Measurements from ENCODE around the gene CALN1.
A peak's percentile ranks its signal among the peaks of the same experiment; 100 is the strongest.
"Not testable (repeated sequence)": the region's sequence is repeated elsewhere in the genome, so short reads cannot be mapped to it uniquely, and the experiment has no call there.

The CALN1 gene

DNA sequence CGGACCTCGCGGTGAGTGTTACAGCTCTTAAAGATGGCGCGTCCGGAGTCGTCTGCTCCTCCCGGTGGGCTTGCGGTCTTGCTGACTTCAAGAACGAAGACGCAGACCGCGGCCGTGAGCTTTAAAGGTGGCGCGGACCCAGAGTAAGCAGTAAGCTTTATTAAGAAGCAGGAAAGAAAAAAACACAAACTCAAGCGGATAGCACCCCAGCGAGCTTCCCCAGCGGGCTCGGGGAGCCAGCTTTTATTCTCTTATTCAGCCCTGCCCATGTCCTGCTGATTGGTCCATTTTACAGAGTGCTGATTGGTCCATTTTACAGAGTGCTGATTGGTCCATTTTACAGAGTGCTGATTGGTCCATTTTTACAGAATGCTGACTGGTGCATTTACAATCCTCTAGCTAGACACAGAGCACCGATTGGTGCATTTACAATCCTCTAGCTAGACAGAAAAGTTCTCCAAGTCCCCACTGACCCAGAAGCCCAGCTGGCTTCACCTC lies at the start of gene CALN1:
Gene CALN1 (minus strand): TSS at position 218 of the 498 bp plus-strand sequence.
- not testable (repeated sequence) for DNase-seq (ENCODE audit: low spot score)

DNA sequence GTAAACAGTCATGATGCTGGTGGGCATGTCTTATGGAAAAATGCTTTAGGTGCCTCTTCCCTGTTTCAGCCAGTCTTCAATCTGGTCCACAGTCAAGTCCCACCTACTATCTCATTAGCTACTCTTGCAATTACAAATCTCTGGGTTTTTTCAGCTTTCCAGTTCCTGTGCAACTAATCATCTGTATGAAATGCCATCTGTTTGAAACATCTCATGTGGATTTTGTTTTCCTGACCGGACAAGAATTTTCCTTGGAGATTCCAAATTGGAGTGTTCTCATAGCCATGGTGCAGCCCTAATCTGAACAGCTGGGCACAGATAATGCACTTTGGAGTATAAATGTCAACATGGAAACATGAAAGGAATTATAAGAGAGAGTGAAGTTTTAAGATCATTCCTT lies 41.3 kb upstream of the CALN1 start:
- DNase-seq (ENCODE audit: low spot score), result peak; percentile 62

DNA sequence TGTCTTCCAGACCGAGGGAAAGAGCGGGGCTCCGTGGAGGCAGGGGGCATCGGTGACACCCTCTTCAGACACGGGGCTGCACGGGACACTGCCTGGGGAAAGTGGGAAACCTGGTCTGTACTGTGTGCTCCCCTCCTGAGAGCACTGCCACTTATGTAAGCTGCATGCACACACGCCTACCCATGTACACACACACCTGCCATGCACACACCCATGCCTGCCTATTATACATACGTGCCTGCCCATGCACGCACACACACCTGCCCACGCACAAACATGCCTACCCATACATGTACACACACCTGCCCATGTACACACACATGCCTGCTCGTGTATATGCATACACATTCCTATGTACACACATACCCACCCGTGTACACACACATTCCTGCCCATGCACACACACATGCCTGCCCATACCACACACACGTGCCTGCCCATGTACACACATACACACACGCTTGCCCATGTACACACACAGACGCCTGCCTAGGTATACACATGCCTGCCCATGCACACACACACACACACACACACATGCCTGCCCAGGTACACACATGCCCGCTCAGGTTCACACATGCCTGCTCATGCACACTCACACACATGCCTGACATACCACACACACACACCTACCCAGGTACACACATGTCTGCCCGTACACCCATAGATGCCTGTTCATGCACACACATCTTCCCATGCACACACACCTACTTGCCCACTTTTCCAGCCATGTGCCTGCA lies 35.5 kb upstream of the CALN1 start:
- DNase-seq (ENCODE audit: low spot score), result no peak

DNA sequence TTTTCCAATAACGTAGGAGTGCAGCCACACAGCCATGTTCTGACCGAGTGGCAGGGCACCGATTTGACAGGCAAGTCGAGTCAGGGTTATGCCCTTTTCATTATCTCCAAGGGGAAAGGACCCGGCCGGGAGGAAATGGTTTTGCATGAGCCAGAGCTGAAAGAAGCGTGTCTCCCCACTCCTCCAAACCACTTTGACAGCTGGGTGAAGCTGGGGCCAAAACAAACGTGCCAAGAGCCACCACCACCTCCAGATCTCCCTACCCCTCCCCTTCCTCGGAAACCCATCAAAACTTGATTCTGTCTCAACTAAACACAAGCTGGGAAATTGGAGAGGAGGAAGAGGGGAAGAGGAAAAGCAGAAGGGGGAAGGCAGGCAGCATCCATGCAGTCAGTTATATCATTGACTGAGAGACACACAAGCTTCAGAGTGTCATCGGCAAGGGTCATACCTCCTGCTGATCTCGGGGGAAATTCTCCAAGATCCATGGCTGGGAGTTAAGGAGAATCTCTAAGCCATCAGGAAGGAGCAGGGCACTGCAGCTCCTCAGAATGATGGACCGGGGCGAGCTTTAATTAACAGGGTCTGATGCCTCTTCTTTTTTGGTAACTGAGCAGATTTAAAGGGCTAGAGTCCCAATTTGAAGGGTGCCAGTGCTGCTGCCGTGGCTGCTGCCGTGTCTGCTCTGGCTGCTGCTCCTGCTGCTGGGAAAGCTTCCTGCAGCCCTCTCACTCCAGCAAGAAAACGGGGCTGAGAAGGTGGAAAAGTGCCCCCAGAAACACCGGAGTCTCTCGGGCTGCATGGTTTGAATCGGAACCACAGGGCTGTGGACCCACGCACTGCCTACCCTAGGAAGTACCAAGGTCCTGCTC lies 34.7 kb upstream of the CALN1 start:
- peak; percentile 79 for DNase-seq (ENCODE audit: low spot score)

DNA sequence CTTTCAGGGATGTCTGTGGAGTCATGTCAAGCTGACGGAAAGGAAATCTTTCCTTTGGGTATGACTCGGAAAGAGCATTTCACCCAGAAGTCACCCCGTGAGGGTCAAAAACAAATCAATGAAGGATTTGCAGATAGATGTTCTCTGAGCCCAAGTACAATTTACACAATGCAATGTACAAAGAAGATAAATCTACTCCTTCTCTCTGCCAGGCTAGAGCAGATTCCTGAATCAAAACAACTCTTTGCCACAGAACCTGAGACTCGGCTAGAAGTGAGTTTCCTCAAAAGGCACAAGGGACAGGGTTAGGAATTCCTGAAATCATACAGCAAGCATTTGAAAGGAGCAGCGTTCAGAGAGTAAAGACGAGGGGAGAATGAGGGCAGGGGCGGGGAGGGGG lies 34.0 kb upstream of the CALN1 start:
- peak; percentile 50 for DNase-seq (ENCODE audit: low spot score)

DNA sequence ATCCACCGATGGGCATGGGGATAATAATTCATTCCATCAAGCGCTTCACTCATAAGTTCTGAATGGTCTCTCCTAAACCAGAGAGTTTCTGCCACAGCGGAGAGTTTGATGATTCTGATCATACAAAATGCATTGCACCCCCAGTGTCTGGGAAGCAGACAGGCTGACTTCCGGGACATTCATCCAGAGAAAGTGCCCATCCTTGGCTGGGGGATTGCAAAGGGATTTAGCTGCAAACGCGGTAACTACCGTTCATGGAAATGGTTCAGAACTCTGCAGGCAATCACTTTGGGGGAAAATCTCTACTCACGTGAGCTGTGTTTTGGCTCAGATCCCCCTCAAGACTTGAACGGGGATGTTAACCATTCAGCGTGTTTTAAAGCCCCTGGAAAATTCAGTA lies 33.4 kb upstream of the CALN1 start:
- DNase-seq (ENCODE audit: low spot score), result peak; percentile 75

DNA sequence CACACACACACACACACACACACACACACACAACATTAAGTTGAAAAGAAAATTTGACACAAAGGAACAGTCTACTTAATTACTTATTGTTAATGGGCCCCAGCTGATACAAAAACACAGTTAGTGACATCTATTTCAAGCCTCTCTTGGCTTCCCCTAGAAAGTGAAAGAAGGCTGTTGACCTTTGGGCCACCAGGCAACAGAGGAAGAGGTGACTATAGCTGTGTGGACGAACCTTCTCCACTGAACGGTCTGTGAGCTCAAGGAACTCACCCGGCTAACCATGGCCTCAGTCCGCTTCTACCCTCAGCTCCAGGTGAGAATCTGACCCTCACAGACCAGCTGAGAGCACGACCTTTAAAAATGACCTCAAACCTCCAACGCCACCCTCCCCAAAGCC lies 32.9 kb upstream of the CALN1 start:
- DNase-seq (ENCODE audit: low spot score), result no peak

DNA sequence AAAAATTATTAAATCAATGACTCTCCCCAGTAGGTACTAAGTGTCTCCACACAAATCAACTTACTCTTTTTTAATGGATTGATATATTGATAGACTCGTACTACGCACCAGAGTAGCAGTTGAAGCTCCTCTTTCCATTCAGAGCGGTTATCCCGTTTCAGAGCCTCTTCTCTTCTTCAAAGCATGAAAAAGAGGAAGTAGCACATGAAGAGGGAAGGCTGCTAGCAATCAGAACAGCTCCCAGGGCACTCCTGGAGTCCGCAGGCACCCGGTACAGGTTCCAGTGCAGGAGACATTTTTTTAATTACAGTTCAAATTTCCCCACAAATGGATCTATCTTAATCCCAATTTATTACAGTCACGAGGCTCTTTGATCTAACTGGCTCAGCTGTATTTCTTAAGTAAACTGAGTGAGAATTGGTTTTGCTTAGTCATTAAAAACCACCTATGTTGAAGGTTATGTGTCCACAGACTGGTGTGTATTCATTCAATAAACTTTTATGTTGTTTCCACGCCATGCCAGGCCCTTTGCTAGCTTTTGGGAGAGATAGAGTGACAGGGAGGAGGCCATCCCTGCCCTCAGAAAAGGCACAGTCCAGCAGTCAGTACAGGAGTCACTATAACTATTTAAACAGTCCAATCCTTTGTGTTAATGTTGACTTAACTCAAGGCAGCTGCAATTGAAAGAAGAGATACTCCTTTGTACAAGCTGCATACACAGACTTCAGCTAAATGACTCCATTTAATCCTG lies 32.1 kb upstream of the CALN1 start:
- DNase-seq (ENCODE audit: low spot score), result peak; percentile 54

DNA sequence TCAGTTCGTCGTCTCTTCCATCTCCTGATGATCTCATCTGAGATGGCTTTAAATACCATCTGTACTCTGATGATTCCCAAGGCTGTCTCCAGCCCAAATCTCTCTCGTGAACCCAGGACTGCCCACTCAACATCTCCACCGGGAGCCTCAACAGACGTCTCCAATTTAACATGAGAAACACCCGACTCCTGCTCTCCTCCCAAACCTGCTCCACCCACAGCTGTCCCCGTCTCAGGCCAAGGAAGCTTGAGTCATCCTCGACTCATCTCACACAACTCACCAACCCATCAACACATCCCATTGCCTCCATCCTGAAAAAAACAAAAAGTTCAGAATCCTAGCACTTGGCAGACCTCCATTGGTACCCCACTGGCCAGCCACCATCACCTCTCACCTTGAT lies 29.7 kb upstream of the CALN1 start:
- peak; percentile 50 for DNase-seq (ENCODE audit: low spot score)

DNA sequence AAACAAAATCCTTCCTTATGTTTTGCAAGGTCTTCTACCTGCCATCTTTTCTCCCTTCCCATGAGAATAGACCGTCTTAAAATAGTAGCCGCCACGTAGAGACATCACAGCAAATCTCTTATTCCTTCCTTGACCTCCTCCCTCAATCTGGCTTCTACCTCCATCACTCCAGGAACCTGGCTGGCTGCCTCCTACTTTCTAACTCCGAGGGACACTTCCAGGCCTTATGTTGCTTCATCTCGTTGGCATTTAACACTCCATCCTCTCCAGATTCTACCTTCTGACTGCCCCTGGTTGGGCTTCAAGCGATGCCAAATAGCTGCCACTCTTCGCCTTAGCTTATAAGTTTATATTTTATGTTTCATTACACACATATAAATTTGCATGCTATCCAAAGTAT lies 26.4 kb upstream of the CALN1 start:
- peak; percentile 98 for DNase-seq (ENCODE audit: low spot score)

DNA sequence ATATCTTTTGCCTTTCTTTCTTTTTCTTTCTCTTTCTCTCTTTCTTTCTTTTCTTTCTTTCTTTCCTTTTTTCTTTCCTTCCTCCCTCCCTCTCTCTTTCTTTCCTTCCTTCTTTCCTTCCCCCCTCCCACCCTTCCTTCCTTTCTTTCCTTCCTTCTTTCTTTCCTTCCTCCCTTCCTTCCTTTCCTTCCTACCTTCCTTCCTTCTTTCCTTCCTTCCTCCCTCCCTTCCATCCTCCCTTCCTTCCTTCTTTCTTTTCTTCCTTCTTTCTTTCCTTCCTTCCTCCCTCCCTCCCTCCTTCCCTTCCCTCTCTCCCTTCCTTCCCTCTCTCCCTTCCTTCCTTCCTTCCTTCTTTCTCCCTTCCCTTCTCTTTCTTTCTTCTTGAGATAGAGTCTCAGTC lies 25.5 kb upstream of the CALN1 start:
- no peak for DNase-seq (ENCODE audit: low spot score)

DNA sequence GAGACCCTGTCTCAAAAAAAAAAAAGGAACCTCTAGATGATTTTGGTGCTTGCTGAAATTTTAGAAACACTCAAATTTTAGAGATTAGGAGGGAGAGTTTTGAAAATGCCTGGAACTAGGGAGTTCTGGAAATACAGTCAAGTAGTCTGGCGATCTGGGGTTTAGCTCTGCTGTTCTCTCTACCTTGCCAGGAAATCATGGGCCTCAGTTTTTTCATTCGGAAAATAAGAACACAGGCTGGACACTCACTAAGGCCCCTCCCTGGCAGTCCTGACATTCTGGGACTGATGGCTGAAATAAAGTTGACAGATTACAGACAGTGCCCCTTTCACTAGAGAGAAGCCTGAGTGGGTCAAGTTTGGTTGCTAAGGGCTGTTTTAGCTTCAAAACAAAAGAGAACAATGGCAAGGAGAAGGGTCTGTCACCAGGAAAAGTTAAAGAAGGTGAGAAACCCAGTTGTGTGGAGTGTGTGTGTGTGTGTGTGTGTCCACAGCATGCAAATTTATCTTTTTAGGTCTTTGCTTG lies 25.0 kb upstream of the CALN1 start:
- DNase-seq (ENCODE audit: low spot score), result peak; percentile 68

DNA sequence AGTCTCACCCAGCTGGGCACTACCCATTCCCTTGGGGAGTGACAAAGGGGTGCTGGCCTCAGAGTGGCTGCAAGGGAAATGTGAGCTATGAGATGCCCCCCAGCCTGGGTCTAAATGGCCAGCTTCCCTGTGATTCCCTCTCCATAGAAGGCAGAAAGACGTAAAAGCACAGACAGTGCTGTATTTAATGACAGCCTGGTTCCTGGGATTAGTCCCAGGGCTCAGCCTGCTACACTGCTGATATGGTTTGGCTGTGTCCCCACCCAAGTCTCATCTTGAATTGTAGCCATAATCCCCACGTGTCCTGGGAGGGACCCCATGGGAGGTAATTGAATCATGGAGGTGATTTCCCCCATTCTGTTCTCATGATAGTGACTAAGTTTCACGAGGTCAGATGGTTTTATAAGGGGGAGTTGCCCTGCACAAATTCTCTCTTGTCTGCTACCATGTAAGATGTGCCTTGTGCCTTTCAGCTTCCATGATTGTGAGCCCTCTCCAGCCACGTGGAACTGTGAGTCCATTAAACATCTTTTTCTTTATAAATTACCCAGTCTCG lies 23.9 kb upstream of the CALN1 start:
- peak; percentile 79 for DNase-seq (ENCODE audit: low spot score)

DNA sequence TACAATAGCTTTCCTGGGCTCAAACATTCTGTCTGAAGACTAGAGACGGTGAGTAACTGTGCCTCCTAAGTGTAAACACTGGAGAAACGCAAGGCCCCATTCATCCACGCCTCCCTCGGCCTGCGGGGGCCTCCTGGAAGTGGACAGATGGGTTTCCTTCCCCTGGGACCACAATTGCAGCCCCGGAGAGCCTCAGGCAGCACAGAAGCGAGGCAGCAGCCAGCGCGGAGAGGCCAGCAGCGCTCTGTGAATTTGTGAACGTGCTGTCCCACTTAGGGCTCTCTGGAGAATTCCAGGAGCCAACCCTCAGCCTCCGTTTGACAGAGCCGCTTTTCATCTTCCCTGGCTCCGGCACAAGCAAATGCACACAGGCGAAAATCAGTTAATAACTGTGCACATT lies 23.2 kb upstream of the CALN1 start:
- DNase-seq (ENCODE audit: low spot score), result peak; percentile 90

DNA sequence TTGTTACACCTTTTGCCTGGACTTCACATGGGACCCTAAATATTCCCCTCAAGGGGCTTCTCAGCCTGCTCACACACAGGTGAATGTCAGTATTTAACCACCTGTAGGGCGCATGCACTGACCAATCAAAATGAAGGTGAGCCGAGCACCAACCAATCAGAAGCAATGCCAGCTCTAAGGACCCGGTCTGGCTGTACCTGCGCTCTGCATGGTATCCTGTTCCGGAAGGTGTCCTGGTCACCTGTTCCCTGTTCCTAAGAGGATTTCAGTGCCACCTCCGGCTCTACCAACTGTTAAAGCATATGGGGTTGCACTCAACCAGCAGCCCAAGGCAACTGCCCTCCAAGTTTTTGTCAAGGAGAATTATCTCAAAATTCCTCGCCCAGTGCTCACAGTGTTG lies 18.4 kb upstream of the CALN1 start:
- peak; percentile 98 for DNase-seq (ENCODE audit: low spot score)

DNA sequence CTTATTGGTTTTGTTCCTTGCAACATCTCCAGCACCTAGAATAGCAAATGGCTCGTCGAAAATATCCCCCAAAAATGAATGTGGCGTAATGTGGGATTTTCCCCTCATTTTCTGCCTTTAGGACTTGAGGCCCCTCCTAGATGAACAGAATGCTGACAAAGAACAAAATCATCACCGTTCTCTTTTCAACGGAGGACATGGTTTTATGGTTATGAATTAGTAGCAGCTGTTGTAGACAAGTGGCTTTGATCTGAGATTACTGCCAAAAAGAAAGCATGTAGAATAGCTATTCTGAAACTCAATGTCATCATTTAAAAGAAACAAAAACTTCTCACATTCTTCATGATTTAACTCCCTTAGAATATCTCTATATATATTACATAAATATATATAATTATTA lies 17.2 kb upstream of the CALN1 start:
- no peak for DNase-seq (ENCODE audit: low spot score)

DNA sequence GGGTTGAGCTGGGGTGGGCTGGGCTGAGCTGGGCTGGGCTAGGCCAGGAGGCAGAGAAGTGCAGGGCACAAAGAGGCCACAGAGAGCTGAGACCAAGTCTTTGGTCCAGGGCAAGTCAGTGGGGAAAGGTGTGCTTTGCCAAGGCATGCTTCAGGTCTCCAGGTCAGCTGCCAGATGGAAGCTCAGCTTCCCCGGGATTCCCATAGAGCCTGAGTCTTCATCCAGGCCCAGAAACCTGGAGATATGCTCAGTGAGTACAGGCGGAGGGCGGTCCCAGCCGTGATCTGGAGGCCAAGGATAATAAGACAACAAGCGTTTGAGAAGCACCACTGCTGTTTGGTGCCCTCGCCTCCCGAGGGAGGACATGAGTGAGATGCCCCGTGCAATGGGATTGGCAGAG lies 4.7 kb upstream of the CALN1 start:
- peak; percentile 96 for DNase-seq (ENCODE audit: low spot score)

DNA sequence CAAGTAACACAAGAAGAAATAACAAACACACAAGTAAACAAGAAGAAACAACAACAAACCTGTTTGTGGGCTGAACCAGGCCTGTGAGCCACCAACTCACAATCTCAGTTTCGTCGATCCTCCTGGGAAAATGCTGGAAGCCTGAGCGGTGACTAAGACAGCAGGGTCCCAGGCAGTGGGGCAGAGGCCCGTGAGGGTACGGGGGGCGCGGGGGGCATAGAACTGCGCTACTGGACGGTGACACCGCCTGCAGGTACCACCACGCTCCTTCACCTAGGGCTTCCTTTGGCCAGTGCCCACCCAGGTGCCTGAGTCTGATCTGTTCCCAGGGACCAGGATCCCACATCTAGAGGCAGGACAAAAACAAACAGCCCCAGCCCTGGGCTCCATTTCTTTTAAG lies 3.4 kb upstream of the CALN1 start:
- no peak for DNase-seq (ENCODE audit: low spot score)

DNA sequence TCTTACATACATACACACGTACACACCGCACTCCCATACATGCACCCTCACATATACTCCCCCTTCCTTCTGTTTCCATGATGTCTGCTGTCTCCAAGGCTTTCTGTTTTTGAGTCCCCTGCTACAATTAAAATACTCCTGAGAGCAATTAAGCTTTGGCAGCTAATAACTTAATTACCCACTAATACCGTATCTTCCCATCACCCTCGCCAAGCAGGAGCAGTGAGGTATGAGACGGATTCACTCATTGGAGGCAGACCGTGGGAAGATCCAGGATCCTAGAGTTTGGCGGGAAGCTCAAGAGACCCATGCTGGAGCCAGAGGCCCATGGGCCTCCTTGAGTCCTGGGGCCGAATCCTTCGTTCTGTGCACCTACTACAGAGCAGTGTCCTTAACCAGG lies 1.7 kb upstream of the CALN1 start:
- DNase-seq (ENCODE audit: low spot score), result no peak

DNA sequence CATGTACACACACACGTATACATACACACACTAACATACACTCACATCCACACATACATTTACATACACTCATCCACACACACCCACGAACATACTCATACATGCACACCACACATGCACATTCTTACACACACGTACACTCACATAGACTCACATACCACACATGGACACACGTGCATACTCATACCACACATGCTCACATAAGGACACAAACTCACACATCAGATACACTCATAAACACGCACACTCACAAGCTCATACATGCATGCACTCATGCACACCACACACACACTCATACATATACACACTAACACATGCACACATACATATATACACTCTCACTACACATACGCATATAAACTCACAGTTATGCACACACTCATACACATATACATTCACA lies 1.2 kb upstream of the CALN1 start:
- no peak for DNase-seq (ENCODE audit: low spot score)

DNA sequence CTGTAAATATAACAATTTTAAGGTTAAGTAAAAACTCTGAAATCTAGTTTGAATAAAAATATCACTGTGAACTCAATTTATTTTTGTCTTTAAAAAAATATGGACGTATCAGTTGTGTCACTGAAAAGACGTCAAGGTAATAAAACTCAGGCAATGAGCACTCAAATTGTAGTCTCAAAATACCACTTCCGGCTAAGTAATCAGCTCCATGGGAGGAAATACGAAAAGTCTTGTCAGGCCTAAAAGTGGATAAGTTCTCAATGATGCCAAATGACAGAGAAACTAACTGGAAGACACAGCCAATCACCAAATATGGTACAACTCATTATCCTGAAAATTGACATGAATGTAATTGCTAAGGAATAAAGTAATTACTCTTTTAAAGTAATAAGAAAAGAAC lies 719 bp downstream of the CALN1 start:
- DNase-seq (ENCODE audit: low spot score), result no peak

DNA sequence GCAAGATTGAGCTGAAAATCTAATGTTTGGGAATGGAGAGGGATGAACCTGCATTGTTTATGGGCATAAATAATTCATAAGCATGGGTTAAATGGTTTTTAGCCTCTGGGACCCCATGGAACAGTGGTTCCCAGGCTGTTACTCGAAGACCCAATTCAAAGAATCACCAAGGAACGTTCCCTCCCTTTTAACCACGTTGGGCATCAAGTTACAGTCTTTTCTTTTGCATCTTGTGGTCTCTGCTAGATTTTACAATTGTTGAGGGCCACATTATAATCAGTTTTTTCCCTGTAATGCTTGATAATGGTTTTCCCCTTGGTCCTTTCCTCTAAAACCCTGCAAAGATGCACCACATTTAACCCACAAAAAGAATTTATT lies 2.5 kb downstream of the CALN1 start:
- no peak for DNase-seq (ENCODE audit: low spot score)

Measured in cerebellar cortex (tissue), 1 donor.